Measurements from ENCODE around the gene CCDC60.

CCDC60 gene

GRCh38 chr12:119384340-119384739 lies 49.8 kb downstream of the CCDC60 start:
- DNase-seq (ENCODE audit: low read depth in 2 of 2) = no peak

- DNase-seq (ENCODE audit: low read depth in 2 of 2) = no peak
These were observed 51.1 kb downstream of the CCDC60 start for GRCh38 chr12:119385659-119386058.

- no peak for DNase-seq (ENCODE audit: low read depth in 2 of 2)
These were observed 55.2 kb downstream of the CCDC60 start for GRCh38 chr12:119389687-119390086.

- DNase-seq (ENCODE audit: low read depth in 2 of 2) = no peak
These were observed 57.1 kb downstream of the CCDC60 start for GRCh38 chr12:119391673-119392072.

GRCh38 chr12:119393677-119394076 lies 59.1 kb downstream of the CCDC60 start:
- no peak for DNase-seq (ENCODE audit: low read depth in 2 of 2)

- DNase-seq (ENCODE audit: low read depth in 2 of 2) = no peak
These were observed 63.0 kb downstream of the CCDC60 start for GRCh38 chr12:119397540-119397939.

- no peak for DNase-seq (ENCODE audit: low read depth in 2 of 2)
These were observed 63.7 kb downstream of the CCDC60 start for GRCh38 chr12:119398190-119398589.

- DNase-seq (ENCODE audit: low read depth in 2 of 2) = no peak
These were observed 64.8 kb downstream of the CCDC60 start for GRCh38 chr12:119399301-119399700.

GRCh38 chr12:119406308-119406707 lies 71.8 kb downstream of the CCDC60 start:
- no peak for DNase-seq (ENCODE audit: low read depth in 2 of 2)

GRCh38 chr12:119406811-119407210 lies 72.3 kb downstream of the CCDC60 start:
- DNase-seq (ENCODE audit: low read depth in 2 of 2) = no peak

- DNase-seq (ENCODE audit: low read depth in 2 of 2) = no peak
These were observed 74.5 kb downstream of the CCDC60 start for GRCh38 chr12:119409043-119409442.

GRCh38 chr12:119410396-119410795 lies 75.9 kb downstream of the CCDC60 start:
- no peak for DNase-seq (ENCODE audit: low read depth in 2 of 2)

GRCh38 chr12:119412306-119412705 lies 77.8 kb downstream of the CCDC60 start:
- no peak for DNase-seq (ENCODE audit: low read depth in 2 of 2)

GRCh38 chr12:119412811-119413794 lies 78.6 kb downstream of the CCDC60 start:
- DNase-seq (ENCODE audit: low read depth in 2 of 2) = no peak

GRCh38 chr12:119415714-119416113 lies 81.2 kb downstream of the CCDC60 start:
- no peak for DNase-seq (ENCODE audit: low read depth in 2 of 2)

- DNase-seq (ENCODE audit: low read depth in 2 of 2) = no peak
These were observed 82.9 kb downstream of the CCDC60 start for GRCh38 chr12:119417440-119417839.

GRCh38 chr12:119419381-119419780 lies 84.9 kb downstream of the CCDC60 start:
- no peak for DNase-seq (ENCODE audit: low read depth in 2 of 2)

- DNase-seq (ENCODE audit: low read depth in 2 of 2) = no peak
These were observed 88.8 kb downstream of the CCDC60 start for GRCh38 chr12:119423285-119423684.

- no peak for DNase-seq (ENCODE audit: low read depth in 2 of 2)
These were observed 91.1 kb downstream of the CCDC60 start for GRCh38 chr12:119425623-119426022.

GRCh38 chr12:119431151-119431550 lies 96.6 kb downstream of the CCDC60 start:
- DNase-seq (ENCODE audit: low read depth in 2 of 2) = no peak

- no peak for DNase-seq (ENCODE audit: low read depth in 2 of 2)
These were observed 98.4 kb downstream of the CCDC60 start for GRCh38 chr12:119432949-119433348.

GRCh38 chr12:119440803-119441360 lies 106.4 kb downstream of the CCDC60 start:
- DNase-seq (ENCODE audit: low read depth in 2 of 2) = no peak

- peak in 1 of 2 donors; percentile 0 for DNase-seq (ENCODE audit: low read depth in 2 of 2)
These were observed 110.0 kb downstream of the CCDC60 start for GRCh38 chr12:119444462-119445044.
